Measurements from ENCODE around the gene PDZD7.

DNA sequence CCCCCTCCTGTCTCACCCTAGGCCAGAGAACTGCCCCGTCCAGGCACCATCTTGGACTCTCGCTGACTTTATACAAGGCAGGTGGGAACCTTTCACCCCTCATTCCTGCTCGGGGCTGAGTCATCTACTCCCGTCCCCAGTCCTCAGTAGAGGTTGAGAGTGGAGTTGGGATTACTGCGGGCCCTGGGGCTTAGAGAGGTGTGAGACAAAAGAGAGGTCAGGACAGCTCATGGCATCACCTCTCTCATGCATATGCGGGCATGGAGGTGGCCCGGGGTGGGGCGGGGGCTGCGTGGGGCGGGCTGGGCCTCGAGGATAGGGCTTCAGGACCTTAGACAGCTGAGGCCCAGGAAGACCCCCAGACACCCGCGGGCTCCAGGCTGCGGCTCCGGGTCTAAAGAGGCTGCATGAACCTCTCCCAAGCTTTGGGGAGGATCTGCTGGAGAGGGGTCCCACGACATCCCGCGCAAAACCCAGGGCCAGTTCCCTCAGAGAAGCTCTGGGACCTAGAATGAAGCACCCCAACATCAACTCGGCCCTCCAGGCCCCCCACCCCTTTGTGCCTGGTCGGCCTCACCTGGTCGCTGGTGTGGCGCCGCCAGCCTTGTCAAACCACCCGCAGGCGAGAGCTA is 317 bp downstream of the PDZD7 start:
- TF ChIP-seq, protein P1, sequence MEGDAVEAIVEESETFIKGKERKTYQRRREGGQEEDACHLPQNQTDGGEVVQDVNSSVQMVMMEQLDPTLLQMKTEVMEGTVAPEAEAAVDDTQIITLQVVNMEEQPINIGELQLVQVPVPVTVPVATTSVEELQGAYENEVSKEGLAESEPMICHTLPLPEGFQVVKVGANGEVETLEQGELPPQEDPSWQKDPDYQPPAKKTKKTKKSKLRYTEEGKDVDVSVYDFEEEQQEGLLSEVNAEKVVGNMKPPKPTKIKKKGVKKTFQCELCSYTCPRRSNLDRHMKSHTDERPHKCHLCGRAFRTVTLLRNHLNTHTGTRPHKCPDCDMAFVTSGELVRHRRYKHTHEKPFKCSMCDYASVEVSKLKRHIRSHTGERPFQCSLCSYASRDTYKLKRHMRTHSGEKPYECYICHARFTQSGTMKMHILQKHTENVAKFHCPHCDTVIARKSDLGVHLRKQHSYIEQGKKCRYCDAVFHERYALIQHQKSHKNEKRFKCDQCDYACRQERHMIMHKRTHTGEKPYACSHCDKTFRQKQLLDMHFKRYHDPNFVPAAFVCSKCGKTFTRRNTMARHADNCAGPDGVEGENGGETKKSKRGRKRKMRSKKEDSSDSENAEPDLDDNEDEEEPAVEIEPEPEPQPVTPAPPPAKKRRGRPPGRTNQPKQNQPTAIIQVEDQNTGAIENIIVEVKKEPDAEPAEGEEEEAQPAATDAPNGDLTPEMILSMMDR (IDR thresholded peaks at IDR 0.05): no peak
- no peak for TF ChIP-seq POLR2A (IDR thresholded peaks at IDR 0.05)
- TF ChIP-seq EP300 (IDR thresholded peaks at IDR 0.05): no peak
